GM23338 (cell line): ENCODE measurements around the gene NPDC1.

ENCODE experiments used
- CREB1 ChIP-seq: fragments of 250-450 bp; sonication (Bioruptor Pico); IDR thresholded peaks from 2 replicates; pipeline ENCODE4 v1.5.0; 2020; ENCODE audit warnings: low read depth, mild to moderate bottlenecking, moderate library complexity
- CTCF ChIP-seq, 2 experiments: fragments of 200-600 bp in 1 of 2; sonication (generic) in 1 of 2; conservative IDR thresholded peaks; 2 replicates each; pipeline versions ENCODE4 v1.5.1 to v1.6.1; 2016 to 2017; ENCODE audit warnings: antibody characterized with exemption in 2 of 2, low read depth in 2 of 2, mild to moderate bottlenecking in 2 of 2, moderate library complexity in 1 of 2
- EZH2phosphoT487 ChIP-seq: fragments of 200-600 bp; sonication (generic); IDR thresholded peaks from one replicate; pipeline ENCODE4 v1.8.1; 2018; ENCODE audit warnings: antibody characterized with exemption; ENCODE audit not compliant: unreplicated experiment

- no peak for TF ChIP-seq CREB1 (CRISPR knock-in tag)
- no peak for TF ChIP-seq CTCF (conservative IDR thresholded peaks at IDR 0.05; ENCODE audit: low read depth in 2 of 2)
- TF ChIP-seq EZH2phosphoT487 = no peak
Measured at GRCh38 chr9:137030538-137031527, 15.1 kb downstream of the NPDC1 start.
